Testis (tissue), 3 donors: ENCODE results near the gene LEP. TPM values are rescaled to one million over a fixed set of nuclear protein-coding genes. Genes with fewer than 3 reads are reported as not detected.
A peak's percentile ranks its signal among the peaks of the same experiment; 100 is the strongest.

ENCODE experiments used
- DNase-seq: peaks from one replicate; pipeline ENCODE4 v3.0.0-alpha.2; 2019
- H3K27ac ChIP-seq, 2 donors: fragments of 200-600 bp; sonication (generic); one replicate each; pipeline ENCODE4 v1.5.1; 2019
- H3K27me3 ChIP-seq: fragments of 200-600 bp; sonication (generic); one replicate; pipeline ENCODE4 v1.5.1; 2019
- H3K36me3 ChIP-seq: fragments of 200-600 bp; sonication (generic); one replicate; pipeline ENCODE4 v1.5.1; 2017; ENCODE audit warnings: low read depth; ENCODE audit errors: missing control alignments
- H3K4me1 ChIP-seq: fragments of 200-600 bp; sonication (generic); one replicate; pipeline ENCODE4 v1.5.1; 2019
- H3K4me3 ChIP-seq, 2 donors: fragments of 200-600 bp; sonication (generic); one replicate each; pipeline ENCODE4 v1.5.1; 2017 to 2019
- H3K9me3 ChIP-seq: fragments of 200-600 bp; sonication (generic); one replicate; pipeline ENCODE4 v1.5.1; 2017
- CTCF ChIP-seq, 3 experiments: fragments of 450-650 bp in 2 of 3; fragments of 200-600 bp in 1 of 3; sonication (generic) in 1 of 3; IDR thresholded peaks; one replicate each; pipeline ENCODE4 v1.5.1; 2016 to 2019; ENCODE audit warnings: antibody characterized with exemption in 3 of 3, mild to moderate bottlenecking in 2 of 3, moderate library complexity in 1 of 3
- POLR2A ChIP-seq: fragments of 450-650 bp; IDR thresholded peaks from one replicate; pipeline ENCODE4 v1.6.1; 2017; ENCODE audit warnings: antibody characterized with exemption, mild to moderate bottlenecking, moderate library complexity
- WGBS, 2 donors: methylation state at CpG; one replicate each; pipeline ENCODE4 v1.1.5; 2018; 5-methylcytosine and 5-hydroxymethylcytosine counted together
- intact Hi-C: fragments of 100-400 bp; cut with DNase I; formaldehyde crosslinking; loops from one replicate; pipeline ENCODE4 v1.15.1; 2023; ENCODE audit warnings: low total_unique reads
- polyA plus RNA-seq: library from polyadenylated mRNA; stranded (reverse); fragments of 350-450 nt; fragmentation: Illumina TruSeq; extraction: RNeasy Lipid Tissue Mini Kit (QIAGEN cat#74804); gene quantifications from one replicate; pipeline ENCODE4 v1.2.3, GENCODE V29; 2014; ENCODE audit warnings: low read depth, low replicate concordance; ENCODE audit not compliant: insufficient read depth
- total RNA-seq, 2 donors: library from RNA; depleted of rRNA; stranded (reverse); fragments of >200 nt; gene quantifications; one replicate each; pipeline ENCODE4 v1.2.3, GENCODE V29; 2016

LEP gene
- total and polyA plus RNA-seq, 3 donors from 2014 or later = 0.31 to 0.55 (median 0.46) TPM

- no peaks in the 10 kb centered on the region for H3K9me3 ChIP-seq
- H3K36me3 ChIP-seq = no peaks in the 10 kb centered on the region
- no peak overlapping the region for H3K27ac ChIP-seq
- intact Hi-C loops = no loop called here
- DNase-seq = no peak
- TF ChIP-seq POLR2A = no peak
- no peak for TF ChIP-seq CTCF (IDR thresholded peaks at IDR 0.05)
- H3K4me1 ChIP-seq = peaks cover 9% of the 10 kb centered on the region
- no peaks in the 10 kb centered on the region for H3K27me3 ChIP-seq
- 84 to 86% methylated on average over 11 of the region's 11 CpGs for WGBS, 2 donors
- no peak overlapping the region for H3K4me3 ChIP-seq
These were observed 18.3 kb downstream of the LEP start for GRCh38 chr7:128259131-128260061.

GRCh38 chr7:128260069-128260795 is 19.2 kb downstream of the LEP start:
- H3K36me3 ChIP-seq = no peaks in the 10 kb centered on the region
- DNase-seq = no peak
- H3K27me3 ChIP-seq = no peaks in the 10 kb centered on the region
- H3K9me3 ChIP-seq = no peaks in the 10 kb centered on the region
- H3K4me3 ChIP-seq = no peak overlapping the region
- intact Hi-C loops = no loop called here
- TF ChIP-seq POLR2A (no peak), CTCF (IDR thresholded peaks at IDR 0.05) (no peak)
- H3K27ac ChIP-seq = no peak overlapping the region
- H3K4me1 ChIP-seq = peaks cover 14% of the 10 kb centered on the region
- 81 to 89% methylated on average over 12 of the region's 12 CpGs for WGBS, 2 donors

- WGBS, 2 donors = 69 to 76% methylated on average over 14 to 15 of the region's 15 CpGs
- no peak for DNase-seq
- no peaks in the 10 kb centered on the region for H3K36me3 ChIP-seq
- H3K9me3 ChIP-seq = no peaks in the 10 kb centered on the region
- no peak overlapping the region for H3K4me3 ChIP-seq
- TF ChIP-seq CTCF (IDR thresholded peaks at IDR 0.05) (no peak), POLR2A (no peak)
- intact Hi-C loops = no loop called here
- peaks cover 19% of the 10 kb centered on the region for H3K4me1 ChIP-seq
- H3K27ac ChIP-seq = no peak overlapping the region
- no peaks in the 10 kb centered on the region for H3K27me3 ChIP-seq
These were observed 21.4 kb downstream of the LEP start for GRCh38 chr7:128262273-128263028.

- Histone ChIP-seq H3K9me3 (no peaks in the 10 kb centered on the region), H3K4me1 (peaks cover 22% of the 10 kb centered on the region), H3K27me3 (no peaks in the 10 kb centered on the region), H3K36me3 (no peaks in the 10 kb centered on the region), H3K27ac (no peak overlapping the region), H3K4me3 (no peak overlapping the region)
- peak; percentile 60 for DNase-seq
- WGBS, 2 donors = 65 to 66% methylated on average over 3 of the region's 3 CpGs
- TF ChIP-seq POLR2A (no peak), CTCF (IDR thresholded peaks at IDR 0.05) (no peak)
- intact Hi-C loops = no loop called here
These were observed 22.3 kb downstream of the LEP start for GRCh38 chr7:128263420-128263819.
